Stomach (tissue), 9 donors: Measurements from ENCODE around the gene RFFL. TPM values are rescaled to one million over a fixed set of nuclear protein-coding genes. Genes with fewer than 3 reads are reported as not detected.

Experiments used
- DNase-seq, 2 donors: peaks; one replicate each; pipeline versions ENCODE4 v3.0.0 to v3.0.0-alpha.2; 2013 to 2019
- H3K27ac ChIP-seq, 5 donors: fragments of 200-600 bp in 4 of 5; sonication (generic) in 4 of 5; one replicate each; pipeline ENCODE4 v1.5.1; 2013 to 2019; ENCODE audit warnings: mild to moderate bottlenecking in 1 of 5, moderate library complexity in 1 of 5
- H3K27me3 ChIP-seq, 3 donors: fragments of 200-600 bp; sonication (generic); one replicate each; pipeline ENCODE4 v1.5.1; 2017 to 2019; ENCODE audit warnings: mixed run types in 1 of 3
- H3K36me3 ChIP-seq, 4 donors: fragments of 200-600 bp; sonication (generic); 1 replicate in 3 of 4; 2 replicates in 1 of 4; pipeline ENCODE4 v1.5.1; 2016 to 2019
- H3K4me1 ChIP-seq, 4 donors: fragments of 200-600 bp; sonication (generic); one replicate each; pipeline ENCODE4 v1.5.1; 2016 to 2019
- H3K4me3 ChIP-seq, 4 donors: fragments of 200-600 bp; sonication (generic) in 3 of 4; one replicate each; pipeline ENCODE4 v1.5.1; 2016 to 2019; ENCODE audit warnings: mild to moderate bottlenecking in 1 of 4
- H3K9me3 ChIP-seq, 4 donors: fragments of 200-600 bp; sonication (generic); one replicate each; pipeline ENCODE4 v1.5.1; 2016 to 2019
- CTCF ChIP-seq, 7 experiments: fragments of 450-650 bp in 4 of 7; fragments of 200-600 bp in 3 of 7; sonication (generic) in 3 of 7; IDR thresholded peaks; one replicate each; pipeline ENCODE4 v1.5.1; 2016 to 2019; ENCODE audit warnings: antibody characterized with exemption in 7 of 7, control low read depth in 2 of 7, mild to moderate bottlenecking in 1 of 7
- EP300 ChIP-seq: sonication (generic); formaldehyde crosslinking; IDR thresholded peaks from one replicate; pipeline ENCODE4 v1.6.1; 2017; ENCODE audit warnings: antibody characterized with exemption
- POLR2A ChIP-seq, 4 donors: fragments of 450-650 bp; IDR thresholded peaks; one replicate each; pipeline ENCODE4 v1.6.1; 2016; ENCODE audit warnings: antibody characterized with exemption in 4 of 4, control low read depth in 2 of 4, mild to moderate bottlenecking in 1 of 4, moderate library complexity in 1 of 4
- POLR2AphosphoS5 ChIP-seq, 3 donors: sonication (generic); formaldehyde crosslinking; IDR thresholded peaks; one replicate each; pipeline ENCODE4 v1.6.1; 2016; ENCODE audit warnings: antibody characterized with exemption in 3 of 3
- WGBS, 5 donors: extraction: QIAGEN DNeasy Blood & Tissue Kit in 3 of 5; methylation state at CpG; one replicate each; pipeline versions ENCODE4 v1.1.5 to v1.1.7; 2013 to 2018; 5-methylcytosine and 5-hydroxymethylcytosine counted together
- intact Hi-C: fragments of 100-400 bp; cut with DNase I; formaldehyde crosslinking; loops from one replicate; pipeline ENCODE4 v1.15.1; 2023; ENCODE audit warnings: low total_unique reads
- polyA plus RNA-seq, 3 donors: library from polyadenylated mRNA; stranded (reverse); fragments of 200-250 nt; gene quantifications; one replicate each; pipeline ENCODE4 v1.2.3, GENCODE V29; 2013
- total RNA-seq, 5 donors: library from RNA; depleted of rRNA; stranded (reverse); fragments of >200 nt; gene quantifications; one replicate each; pipeline versions ENCODE4 v1.1.0 to v1.2.3, GENCODE V29; 2014 to 2016
- donor health status: healthy with polysubstance abuse.
- donor health status: Bipolar disorder and iron deficiency.
- donor health status: healthy.

RFFL gene
- total and polyA plus RNA-seq, 8 donors: 6.2 to 31.0 (median 13.1) TPM

GRCh38 chr17:35018814-35019213, 44.7 kb downstream of the RFFL start:
- Histone ChIP-seq H3K9me3 (no peaks in the 10 kb centered on the region), H3K27ac (no peak overlapping the region), H3K36me3 (peaks cover 17 to 74% (median 65%) of the 10 kb centered on the region in 4 donors), H3K4me1 (peaks cover 6 to 28% (median 18%) of the 10 kb centered on the region in 4 donors), H3K27me3 (no peaks in the 10 kb centered on the region), H3K4me3 (no peak overlapping the region)
- TF ChIP-seq EP300: no peak
- TF ChIP-seq CTCF (IDR thresholded peaks at IDR 0.05): no peak
- TF ChIP-seq POLR2A (IDR thresholded peaks at IDR 0.05): no peak
- no peak for TF ChIP-seq POLR2AphosphoS5 (IDR thresholded peaks at IDR 0.05)
- WGBS, 5 donors: 65 to 77% (median 73%) methylated on average over 2 of the region's 2 CpGs
- DNase-seq: peak in 1 of 2 donors; percentile 57
- intact Hi-C loops: no loop called here

GRCh38 chr17:35017021-35017420, 46.5 kb downstream of the RFFL start:
- TF ChIP-seq POLR2AphosphoS5 (IDR thresholded peaks at IDR 0.05) (no peak), POLR2A (IDR thresholded peaks at IDR 0.05) (no peak), CTCF (IDR thresholded peaks at IDR 0.05) (no peak)
- H3K36me3 ChIP-seq: peaks cover 24 to 88% (median 70%) of the 10 kb centered on the region in 4 donors
- intact Hi-C loops: no loop called here
- no peak overlapping the region for H3K4me3 ChIP-seq
- H3K4me1 ChIP-seq: peaks cover 0 to 11% (median 5%) of the 10 kb centered on the region in 4 donors
- WGBS, 5 donors: 93 to 98% (median 97%) methylated on average over 4 of the region's 4 CpGs
- H3K9me3 ChIP-seq: no peaks in the 10 kb centered on the region
- DNase-seq: no peak
- no peak overlapping the region for H3K27ac ChIP-seq
- H3K27me3 ChIP-seq: no peaks in the 10 kb centered on the region

- no peak for TF ChIP-seq CTCF (IDR thresholded peaks at IDR 0.05)
- TF ChIP-seq EP300: no peak
- no peak for TF ChIP-seq POLR2A (IDR thresholded peaks at IDR 0.05)
- TF ChIP-seq POLR2AphosphoS5 (IDR thresholded peaks at IDR 0.05): no peak
- H3K4me3 ChIP-seq: no peak overlapping the region
- H3K4me1 ChIP-seq: peaks cover 0 to 5% (median 1%) of the 10 kb centered on the region in 4 donors
- no peaks in the 10 kb centered on the region for H3K9me3 ChIP-seq
- intact Hi-C loops: no loop called here
- no peak overlapping the region for H3K27ac ChIP-seq
- H3K27me3 ChIP-seq: no peaks in the 10 kb centered on the region
- no peak for DNase-seq
- WGBS, 5 donors: 98 to 100% (median 98%) methylated on average over 4 of the region's 4 CpGs
- H3K36me3 ChIP-seq: peaks cover 31 to 91% (median 74%) of the 10 kb centered on the region in 4 donors
Measured at GRCh38 chr17:35016369-35016768, 47.1 kb downstream of the RFFL start.

GRCh38 chr17:35011671-35012216, 51.8 kb downstream of the RFFL start:
- no peaks in the 10 kb centered on the region for H3K27me3 ChIP-seq
- WGBS, 5 donors: 71 to 87% (median 75%) methylated on average over 3 to 5 of the region's 5 CpGs
- intact Hi-C loops: no loop called here
- no peak for DNase-seq
- no peaks in the 10 kb centered on the region for H3K4me1 ChIP-seq
- no peak overlapping the region for H3K4me3 ChIP-seq
- peaks cover 36 to 97% (median 82%) of the 10 kb centered on the region in 4 donors for H3K36me3 ChIP-seq
- H3K27ac ChIP-seq: no peak overlapping the region
- TF ChIP-seq EP300 (no peak), CTCF (IDR thresholded peaks at IDR 0.05) (no peak), POLR2A (IDR thresholded peaks at IDR 0.05) (no peak), POLR2AphosphoS5 (IDR thresholded peaks at IDR 0.05) (no peak)
- no peaks in the 10 kb centered on the region for H3K9me3 ChIP-seq
